ENCODE measurements around the gene GLB1L. TPM values are rescaled to one million over a fixed set of nuclear protein-coding genes. Genes with fewer than 3 reads are reported as not detected.

The GLB1L gene
- total RNA-seq, 1 donor from 2014 or later, result 8.1 TPM

- DNase-seq (ENCODE audit: low read depth, low spot score), result no peak
Measured at GRCh38 chr2:219225350-219225749, 19.9 kb downstream of the GLB1L start.

GRCh38 chr2:219223831-219224610 lies 21.2 kb downstream of the GLB1L start:
- DNase-seq (ENCODE audit: low read depth, low spot score), result no peak

GRCh38 chr2:219221957-219222518 lies 23.2 kb downstream of the GLB1L start:
- no peak for DNase-seq (ENCODE audit: low read depth, low spot score)

- DNase-seq (ENCODE audit: low read depth, low spot score), result no peak
Measured at GRCh38 chr2:219220652-219221402, 24.4 kb downstream of the GLB1L start.

GRCh38 chr2:219219784-219220532 lies 25.3 kb downstream of the GLB1L start:
- DNase-seq (ENCODE audit: low read depth, low spot score), result no peak

- peak; percentile 67 for DNase-seq (ENCODE audit: low read depth, low spot score)
Measured at GRCh38 chr2:219218732-219219701, 26.2 kb downstream of the GLB1L start, which contains the start of gene ABCB6. Gene ABCB6, minus strand, starts transcription at chr2:219218958. Its CDS starts 285 bp downstream, at chr2:219218673.

- DNase-seq (ENCODE audit: low read depth, low spot score), result no peak
Measured at GRCh38 chr2:219218217-219218731, 27.0 kb downstream of the GLB1L start.

- DNase-seq (ENCODE audit: low read depth, low spot score), result no peak
Measured at GRCh38 chr2:219216535-219216915, 28.7 kb downstream of the GLB1L start.

GRCh38 chr2:219215871-219216534 lies 29.2 kb downstream of the GLB1L start:
- no peak for DNase-seq (ENCODE audit: low read depth, low spot score)

GRCh38 chr2:219214786-219215185 lies 30.5 kb downstream of the GLB1L start:
- no peak for DNase-seq (ENCODE audit: low read depth, low spot score)

- no peak for DNase-seq (ENCODE audit: low read depth, low spot score)
Measured at GRCh38 chr2:219214141-219214540, 31.1 kb downstream of the GLB1L start.

- DNase-seq (ENCODE audit: low read depth, low spot score), result no peak
Measured at GRCh38 chr2:219213486-219214071, 31.7 kb downstream of the GLB1L start.

- no peak for DNase-seq (ENCODE audit: low read depth, low spot score)
Measured at GRCh38 chr2:219213026-219213415, 32.2 kb downstream of the GLB1L start.

GRCh38 chr2:219210886-219211362 lies 34.3 kb downstream of the GLB1L start:
- DNase-seq (ENCODE audit: low read depth, low spot score), result no peak

- DNase-seq (ENCODE audit: low read depth, low spot score), result no peak
Measured at GRCh38 chr2:219210196-219210885, 34.9 kb downstream of the GLB1L start.

GRCh38 chr2:219209236-219210195 lies 35.7 kb downstream of the GLB1L start:
- no peak for DNase-seq (ENCODE audit: low read depth, low spot score)

Data from pulmonary artery endothelial cell (primary cell).